ENCODE data around the gene QSOX2. TPM values are rescaled to one million over a fixed set of nuclear protein-coding genes. Genes with fewer than 3 reads are reported as not detected.
"Not testable (repeated sequence)": the region's sequence is repeated elsewhere in the genome, so short reads cannot be mapped to it uniquely, and the experiment has no call there.

The QSOX2 gene
- total RNA-seq, 3 donors from 2014 or later (not counting 1 experiment from before 2014, with no cell fraction given): 10.8 to 16.7 (median 16.6) TPM

- 15% methylated on average over 60 of the region's 60 CpGs for WGBS (ENCODE audit: insufficient coverage)
- TF ChIP-seq CTCF (IDR thresholded peaks at IDR 0.05): no peak
- H3K4me3 Mint-ChIP-seq: peak overlapping the region; percentile 79
- no peaks in the 10 kb centered on the region for H3K27me3 Mint-ChIP-seq (ENCODE audit: low read depth in 2 of 2)
- peaks cover 0 to 8% of the 10 kb centered on the region in 2 donors for H3K4me1 Mint-ChIP-seq
- peak overlapping the region; percentile 31 to 70 for H3K27ac Mint-ChIP-seq
- no peaks in the 10 kb centered on the region for H3K9me3 Mint-ChIP-seq
- peaks cover 13% of the 10 kb centered on the region for H3K4me1 ChIP-seq (ENCODE audit: control insufficient read depth, insufficient read depth, low read length)
- intact Hi-C loops (cut with micrococcal nuclease): loop anchor here (2.0 kb wide), 1 partner anchor 23 kb away; the partner anchor contains the start of gene QSOX2
- H3K9me3 ChIP-seq (ENCODE audit: control insufficient read depth, insufficient read depth, low read length): no peaks in the 10 kb centered on the region
- no peaks in the 10 kb centered on the region for H3K27me3 ChIP-seq (ENCODE audit: control insufficient read depth, insufficient read depth, low read length)
- H3K36me3 Mint-ChIP-seq: no peaks in the 10 kb centered on the region
- DNase-seq (peak; percentile 69 to 93), ATAC-seq (peak; percentile 96 to 98 (median 98))
- H3K27ac ChIP-seq (ENCODE audit: low read length): peak overlapping the region; percentile 51
- H3K4me3 ChIP-seq (ENCODE audit: low read length): peak overlapping the region; percentile 53
- H3K36me3 ChIP-seq (ENCODE audit: control insufficient read depth, insufficient read depth, low read length): no peaks in the 10 kb centered on the region
Measured at GRCh38 chr9:136267261-136268111, 21.9 kb upstream of the QSOX2 start.

GRCh38 chr9:136266641-136267040 lies 21.0 kb upstream of the QSOX2 start:
- not testable (repeated sequence) for H3K27me3 Mint-ChIP-seq (ENCODE audit: low read depth in 2 of 2); H3K36me3 ChIP-seq (ENCODE audit: control insufficient read depth, insufficient read depth, low read length); H3K9me3 Mint-ChIP-seq; H3K27me3 ChIP-seq (ENCODE audit: control insufficient read depth, insufficient read depth, low read length); ATAC-seq; H3K27ac ChIP-seq (ENCODE audit: low read length); H3K36me3 Mint-ChIP-seq; H3K4me1 Mint-ChIP-seq; H3K9me3 ChIP-seq (ENCODE audit: control insufficient read depth, insufficient read depth, low read length); H3K4me3 ChIP-seq (ENCODE audit: low read length); DNase-seq
- peak overlapping the region; percentile 31 to 70 for H3K27ac Mint-ChIP-seq
- intact Hi-C loops (cut with micrococcal nuclease): loop anchor here (2.0 kb wide), 1 partner anchor 22 kb away; the partner anchor contains the start of gene QSOX2
- H3K4me3 Mint-ChIP-seq: peak overlapping the region; percentile 79
- 88% methylated on average over 18 of the region's 18 CpGs for WGBS (ENCODE audit: insufficient coverage)
- H3K4me1 ChIP-seq (ENCODE audit: control insufficient read depth, insufficient read depth, low read length): peaks cover 13% of the 10 kb centered on the region

- Histone ChIP-seq H3K36me3 (ENCODE audit: control insufficient read depth, insufficient read depth, low read length) (no peaks in the 10 kb centered on the region), H3K9me3 (ENCODE audit: control insufficient read depth, insufficient read depth, low read length) (no peaks in the 10 kb centered on the region), H3K27ac (ENCODE audit: low read length) (no peak overlapping the region), H3K4me1 (ENCODE audit: control insufficient read depth, insufficient read depth, low read length) (peaks cover 13% of the 10 kb centered on the region), H3K4me3 (ENCODE audit: low read length) (no peak overlapping the region), H3K27me3 (ENCODE audit: control insufficient read depth, insufficient read depth, low read length) (no peaks in the 10 kb centered on the region)
- H3K4me3 Mint-ChIP-seq: no peak overlapping the region
- H3K9me3 Mint-ChIP-seq: no peaks in the 10 kb centered on the region
- no peak for ATAC-seq
- no peak for TF ChIP-seq CTCF (IDR thresholded peaks at IDR 0.05)
- no peaks in the 10 kb centered on the region for H3K27me3 Mint-ChIP-seq (ENCODE audit: low read depth in 2 of 2)
- no peaks in the 10 kb centered on the region for H3K36me3 Mint-ChIP-seq
- H3K27ac Mint-ChIP-seq: no peak overlapping the region
- DNase-seq: no peak
- intact Hi-C loops (cut with micrococcal nuclease): loop anchor here (2.0 kb wide), 1 partner anchor 21 kb away; the partner anchor contains the start of gene QSOX2
- WGBS (ENCODE audit: insufficient coverage): 90% methylated on average over 17 of the region's 17 CpGs
- H3K4me1 Mint-ChIP-seq: peaks cover 0 to 8% of the 10 kb centered on the region in 2 donors
Measured at GRCh38 chr9:136265561-136266355, 20.1 kb upstream of the QSOX2 start.
